Omental fat pad (tissue), 4 donors: ENCODE measurements around the gene GPA33. TPM values are rescaled to one million over a fixed set of nuclear protein-coding genes. Genes with fewer than 3 reads are reported as not detected.

ENCODE experiments used
- ATAC-seq: fragments of 150-250 bp; one replicate; pipeline ENCODE4 v1.9.1; 2016; ENCODE audit warnings: mild to moderate bottlenecking, moderate library complexity; ENCODE audit not compliant: low FRiP score
- DNase-seq: peaks from one replicate; pipeline ENCODE4 v3.0.0-alpha.2; 2019; ENCODE audit warnings: low spot score
- CTCF ChIP-seq, 3 donors: fragments of 450-650 bp; IDR thresholded peaks; one replicate each; pipeline ENCODE4 v1.5.1; 2016 to 2017; ENCODE audit warnings: antibody characterized with exemption in 3 of 3, mild to moderate bottlenecking in 3 of 3, moderate library complexity in 2 of 3
- total RNA-seq, 4 donors: library from RNA; depleted of rRNA; stranded (reverse); fragments of >200 nt; gene quantifications; one replicate each; pipeline ENCODE4 v1.1.0, GENCODE V29; 2016

The GPA33 gene
- total RNA-seq, 4 donors from 2014 or later, result 0.37 to 0.72 TPM; not detected in 2

- DNase-seq (no peak), ATAC-seq (no peak)
These were observed 18.9 kb upstream of the GPA33 start for GRCh38 chr1:167109125-167109524.

GRCh38 chr1:167107456-167107855 lies 17.3 kb upstream of the GPA33 start:
- ATAC-seq, result no peak
- no peak for DNase-seq
- no peak for TF ChIP-seq CTCF (IDR thresholded peaks at IDR 0.05)

More at GRCh38 chr1:167109125-167109524, 18.9 kb upstream of the GPA33 start:
- no peak for TF ChIP-seq CTCF (IDR thresholded peaks at IDR 0.05)

GRCh38 chr1:167106119-167106461 lies 15.9 kb upstream of the GPA33 start:
- ATAC-seq (no peak), DNase-seq (no peak)
- TF ChIP-seq CTCF (IDR thresholded peaks at IDR 0.05), result no peak

- DNase-seq (no peak), ATAC-seq (no peak)
- TF ChIP-seq CTCF (IDR thresholded peaks at IDR 0.05), result no peak
These were observed 15.3 kb upstream of the GPA33 start for GRCh38 chr1:167105271-167106118.

GRCh38 chr1:167104256-167104633 lies 14.1 kb upstream of the GPA33 start:
- no peak for ATAC-seq
- no peak for DNase-seq

GRCh38 chr1:167102906-167103573 lies 12.9 kb upstream of the GPA33 start:
- ATAC-seq, result no peak
- no peak for DNase-seq
- TF ChIP-seq CTCF (IDR thresholded peaks at IDR 0.05), result no peak

More at GRCh38 chr1:167104256-167104633, 14.1 kb upstream of the GPA33 start:
- TF ChIP-seq CTCF (IDR thresholded peaks at IDR 0.05), result no peak
